Endothelial cell of umbilical vein (primary cell): ENCODE measurements around the gene SAMD4A.

Experiments used
- EZH2 ChIP-seq: IDR thresholded peaks from 2 replicates; pipeline ENCODE4 v1.6.1; 2012; ENCODE audit warnings: borderline replicate concordance, low read depth, mild to moderate bottlenecking, moderate library complexity, low read length, inconsistent platforms; ENCODE audit not compliant: severe bottlenecking
- FOS ChIP-seq: IDR thresholded peaks from 2 replicates; pipeline ENCODE4 v1.6.1; 2011; ENCODE audit warnings: mild to moderate bottlenecking, low read length, moderate library complexity, borderline replicate concordance; ENCODE audit not compliant: insufficient read depth
- GATA2 ChIP-seq: IDR thresholded peaks from 2 replicates; pipeline ENCODE4 v1.7.0; 2011; ENCODE audit warnings: low read depth, mild to moderate bottlenecking, moderate library complexity, mixed read lengths, low read length; ENCODE audit not compliant: insufficient read length, insufficient read depth
- MYC ChIP-seq: IDR thresholded peaks from one replicate; pipeline ENCODE4 v1.6.1; 2011; ENCODE audit warnings: mild to moderate bottlenecking, low read depth, low read length
- POLR2A ChIP-seq: IDR thresholded peaks from 2 replicates; pipeline ENCODE4 v1.6.1; 2012; ENCODE audit warnings: low read depth, mild to moderate bottlenecking, control low read depth, low read length
- POLR2AphosphoS5 ChIP-seq: IDR thresholded peaks from 2 replicates; pipeline ENCODE4 v1.6.1; 2012; ENCODE audit warnings: low read depth, mild to moderate bottlenecking, control low read depth, low read length, moderate library complexity; ENCODE audit not compliant: insufficient read depth
- TF ChIP-seq, protein P1 (sequence below), 2 donors: IDR thresholded peaks; 1 replicate in 1 of 2; 2 replicates in 1 of 2; pipeline ENCODE4 v1.5.1; 2011; ENCODE audit warnings: low read length in 2 of 2, mild to moderate bottlenecking in 2 of 2, moderate library complexity in 2 of 2, control low read depth in 1 of 2, inconsistent platforms in 1 of 2, low read depth in 1 of 2; ENCODE audit not compliant: insufficient read depth in 1 of 2; ENCODE audit errors: extremely low read depth in 1 of 2

DNA sequence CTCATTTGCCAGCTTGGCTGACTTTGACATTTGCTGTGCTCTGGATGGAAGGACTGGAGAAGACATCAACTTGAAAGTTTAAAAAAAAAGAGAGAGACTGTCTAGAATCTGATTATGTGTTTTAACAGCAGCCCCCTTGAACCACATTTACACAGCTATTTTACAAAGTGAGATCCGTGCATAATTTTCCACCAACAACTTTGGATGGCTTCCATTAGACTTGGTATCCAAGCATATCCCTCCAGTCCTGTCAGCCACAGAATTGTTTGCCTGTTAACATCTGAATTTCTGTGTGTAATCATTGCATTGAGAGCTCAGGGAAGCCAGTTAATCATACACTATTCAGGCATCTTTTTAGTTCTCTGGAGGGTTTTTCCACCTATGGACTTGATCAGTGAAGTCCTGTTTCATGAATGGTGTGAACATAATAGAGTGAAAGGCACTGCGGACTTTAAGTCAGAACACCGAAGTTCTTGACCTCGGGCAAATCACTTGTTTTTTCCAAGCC, 93.7 kb downstream of the SAMD4A start:
- TF ChIP-seq, protein P1, sequence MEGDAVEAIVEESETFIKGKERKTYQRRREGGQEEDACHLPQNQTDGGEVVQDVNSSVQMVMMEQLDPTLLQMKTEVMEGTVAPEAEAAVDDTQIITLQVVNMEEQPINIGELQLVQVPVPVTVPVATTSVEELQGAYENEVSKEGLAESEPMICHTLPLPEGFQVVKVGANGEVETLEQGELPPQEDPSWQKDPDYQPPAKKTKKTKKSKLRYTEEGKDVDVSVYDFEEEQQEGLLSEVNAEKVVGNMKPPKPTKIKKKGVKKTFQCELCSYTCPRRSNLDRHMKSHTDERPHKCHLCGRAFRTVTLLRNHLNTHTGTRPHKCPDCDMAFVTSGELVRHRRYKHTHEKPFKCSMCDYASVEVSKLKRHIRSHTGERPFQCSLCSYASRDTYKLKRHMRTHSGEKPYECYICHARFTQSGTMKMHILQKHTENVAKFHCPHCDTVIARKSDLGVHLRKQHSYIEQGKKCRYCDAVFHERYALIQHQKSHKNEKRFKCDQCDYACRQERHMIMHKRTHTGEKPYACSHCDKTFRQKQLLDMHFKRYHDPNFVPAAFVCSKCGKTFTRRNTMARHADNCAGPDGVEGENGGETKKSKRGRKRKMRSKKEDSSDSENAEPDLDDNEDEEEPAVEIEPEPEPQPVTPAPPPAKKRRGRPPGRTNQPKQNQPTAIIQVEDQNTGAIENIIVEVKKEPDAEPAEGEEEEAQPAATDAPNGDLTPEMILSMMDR (IDR thresholded peaks at IDR 0.05; ENCODE audit: extremely low read depth in 1 of 2, insufficient read depth in 1 of 2, low read depth in 1 of 2, low read length in 2 of 2) = no peak
- TF ChIP-seq FOS (no peak), POLR2A (no peak), EZH2 (no peak), POLR2AphosphoS5 (no peak), MYC (no peak), GATA2 (no peak)
